Left ventricle myocardium inferior (tissue), 1 donor: ENCODE measurements around the gene NRROS. TPM values are rescaled to one million over a fixed set of nuclear protein-coding genes. Genes with fewer than 3 reads are reported as not detected.
A peak's percentile ranks its signal among the peaks of the same experiment; 100 is the strongest.
"Not testable (repeated sequence)": the region's sequence is repeated elsewhere in the genome, so short reads cannot be mapped to it uniquely, and the experiment has no call there.

ENCODE experiments used
- DNase-seq: peaks from one replicate; pipeline ENCODE4 v3.0.0-alpha.2; 2020
- H3K27ac ChIP-seq: fragments of 200-600 bp; replicated peaks from 2 replicates; pipeline ENCODE4 v1.8.0; 2021
- H3K27me3 ChIP-seq: fragments of 200-600 bp; 2 replicates; pipeline ENCODE4 v1.8.0; 2021; ENCODE audit warnings: low read depth
- H3K36me3 ChIP-seq: fragments of 200-600 bp; 2 replicates; pipeline ENCODE4 v1.8.0; 2021
- H3K4me1 ChIP-seq: fragments of 200-600 bp; 2 replicates; pipeline ENCODE4 v1.8.0; 2021
- H3K4me3 ChIP-seq: fragments of 200-600 bp; 2 replicates; pipeline ENCODE4 v1.8.0; 2021; ENCODE audit warnings: mild to moderate bottlenecking, moderate library complexity
- H3K9me3 ChIP-seq: fragments of 200-600 bp; replicated peaks from 2 replicates; pipeline ENCODE4 v1.8.0; 2021
- intact Hi-C: fragments of 100-400 bp; cut with micrococcal nuclease; formaldehyde crosslinking; loops from one replicate; pipeline ENCODE4 v1.11.0; 2022
- total RNA-seq: library from RNA; stranded (reverse); fragmentation: NEBNext Ultra II Directional; extraction: Animal tissue kit (Norgen Biotek cat#: 25700); gene quantifications from one replicate; pipeline ENCODE4 v1.2.1, GENCODE V29; 2021
- TF ChIP-seq, protein P1 (sequence below): fragments of 200-600 bp; IDR thresholded peaks from 2 replicates; pipeline ENCODE4 v1.8.0; 2021; ENCODE audit warnings: antibody characterized with exemption, mild to moderate bottlenecking, borderline replicate concordance
- donor health status: DM: no; HTN: yes; CAD: no; lungs with severe emphysema.

The NRROS gene
- total RNA-seq, 1 donor from 2014 or later = 2.4 TPM

DNA sequence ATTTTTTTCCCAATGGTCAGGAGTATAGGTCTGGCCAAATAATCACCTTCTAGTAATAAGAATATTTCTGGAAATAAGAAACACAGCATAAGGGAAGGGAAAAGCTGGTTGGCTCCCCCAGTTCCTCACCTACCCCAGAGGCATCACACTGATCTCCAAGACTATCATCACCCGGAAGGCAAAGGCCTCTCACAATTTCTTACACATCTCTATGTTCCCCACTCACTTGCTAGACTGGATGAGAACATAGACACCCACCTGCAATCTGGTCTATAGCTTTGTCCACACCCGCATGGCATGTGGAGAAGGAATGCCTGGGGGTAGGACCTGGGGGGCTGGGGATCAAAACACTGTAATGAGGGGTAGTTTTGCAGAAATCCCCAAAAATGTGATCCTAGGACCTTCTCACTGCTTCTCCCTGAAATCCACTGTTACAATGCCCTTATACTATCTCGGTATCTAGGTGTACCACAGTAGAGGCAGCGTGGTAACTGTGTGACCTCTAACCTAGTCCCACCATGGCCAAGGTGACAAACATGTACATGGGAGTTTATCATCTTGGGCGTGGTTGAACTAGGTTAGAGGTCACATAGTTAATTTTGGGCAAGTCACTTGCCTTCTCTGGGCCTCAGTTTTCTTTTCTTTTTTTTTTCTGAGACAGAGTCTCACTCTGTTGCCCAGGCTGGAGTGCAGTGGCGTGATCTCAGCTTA lies 29.5 kb upstream of the NRROS start:
- Histone ChIP-seq H3K27me3 (no peaks in the 10 kb centered on the region), H3K4me1 (peaks cover 34% of the 10 kb centered on the region), H3K9me3 (peaks cover 9% of the 10 kb centered on the region), H3K36me3 (no peaks in the 10 kb centered on the region), H3K27ac (peak overlapping the region; percentile 86), H3K4me3 (no peak overlapping the region)
- intact Hi-C loops = loop anchor here (5.0 kb wide), 1 partner anchor 77 kb away; no protein-coding TSS in a partner anchor
- no peak for DNase-seq
- TF ChIP-seq, protein P1, sequence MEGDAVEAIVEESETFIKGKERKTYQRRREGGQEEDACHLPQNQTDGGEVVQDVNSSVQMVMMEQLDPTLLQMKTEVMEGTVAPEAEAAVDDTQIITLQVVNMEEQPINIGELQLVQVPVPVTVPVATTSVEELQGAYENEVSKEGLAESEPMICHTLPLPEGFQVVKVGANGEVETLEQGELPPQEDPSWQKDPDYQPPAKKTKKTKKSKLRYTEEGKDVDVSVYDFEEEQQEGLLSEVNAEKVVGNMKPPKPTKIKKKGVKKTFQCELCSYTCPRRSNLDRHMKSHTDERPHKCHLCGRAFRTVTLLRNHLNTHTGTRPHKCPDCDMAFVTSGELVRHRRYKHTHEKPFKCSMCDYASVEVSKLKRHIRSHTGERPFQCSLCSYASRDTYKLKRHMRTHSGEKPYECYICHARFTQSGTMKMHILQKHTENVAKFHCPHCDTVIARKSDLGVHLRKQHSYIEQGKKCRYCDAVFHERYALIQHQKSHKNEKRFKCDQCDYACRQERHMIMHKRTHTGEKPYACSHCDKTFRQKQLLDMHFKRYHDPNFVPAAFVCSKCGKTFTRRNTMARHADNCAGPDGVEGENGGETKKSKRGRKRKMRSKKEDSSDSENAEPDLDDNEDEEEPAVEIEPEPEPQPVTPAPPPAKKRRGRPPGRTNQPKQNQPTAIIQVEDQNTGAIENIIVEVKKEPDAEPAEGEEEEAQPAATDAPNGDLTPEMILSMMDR = no peak

DNA sequence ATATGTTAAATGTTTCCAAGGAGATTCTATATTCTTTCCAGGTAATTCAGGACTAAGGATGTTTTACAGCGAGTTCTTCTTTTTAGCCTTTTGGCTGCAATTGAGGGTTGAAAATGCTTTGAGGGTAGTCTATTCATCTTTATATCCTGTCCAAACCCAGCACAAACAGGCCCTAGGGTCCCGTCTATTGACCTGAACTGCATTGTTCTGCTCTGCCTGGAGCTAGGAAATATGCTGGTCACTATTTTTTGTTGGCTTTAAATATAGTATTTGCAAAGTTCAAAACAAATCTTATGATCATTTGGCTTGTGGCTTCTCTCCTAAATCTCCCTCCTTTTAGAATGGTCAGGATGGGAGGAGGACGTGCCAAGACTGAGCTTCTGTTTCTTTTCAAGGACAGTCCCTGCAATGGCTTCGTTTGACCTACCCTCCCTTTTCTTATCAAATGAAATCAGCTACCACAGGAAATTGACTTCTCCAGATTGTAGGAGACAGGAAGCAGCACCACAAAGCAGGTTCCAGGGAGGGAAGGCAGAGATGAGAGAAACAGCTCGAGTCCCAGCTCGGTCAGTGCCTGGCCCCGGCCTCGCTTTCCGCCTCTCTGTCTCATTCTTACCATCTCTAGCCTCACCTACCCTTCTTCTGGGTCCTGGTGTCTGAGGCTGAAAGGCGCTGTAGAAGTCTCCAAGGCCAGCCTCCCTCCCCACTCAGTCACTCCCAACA lies 27.6 kb upstream of the NRROS start:
- Histone ChIP-seq H3K36me3 (no peaks in the 10 kb centered on the region), H3K27me3 (no peaks in the 10 kb centered on the region), H3K4me3 (peak overlapping the region; percentile 23), H3K4me1 (peaks cover 34% of the 10 kb centered on the region), H3K9me3 (peaks cover 9% of the 10 kb centered on the region), H3K27ac (peak overlapping the region; percentile 86)
- no peak for DNase-seq
- TF ChIP-seq, protein P1 = no peak
- intact Hi-C loops = no loop called here

DNA sequence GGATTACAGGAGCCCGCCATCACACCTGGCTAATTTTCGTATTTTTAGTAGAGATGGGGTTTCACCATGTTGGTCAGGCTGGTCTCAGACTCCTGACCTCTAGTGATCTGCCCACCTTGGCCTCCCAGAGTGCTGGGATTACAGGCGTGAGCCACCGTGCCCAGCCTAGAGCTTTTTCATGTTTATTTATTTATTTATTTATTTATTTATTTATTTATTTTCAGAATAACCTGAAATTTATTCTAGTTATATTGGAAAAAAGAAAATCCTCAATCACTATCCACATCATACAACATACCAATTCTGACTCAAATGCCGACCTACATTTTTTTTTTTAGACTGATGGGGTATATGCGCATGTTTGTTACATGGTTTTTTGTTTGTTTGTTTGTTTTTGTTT lies 24.3 kb upstream of the NRROS start:
- H3K36me3 ChIP-seq, intact Hi-C loops: not testable (repeated sequence)

DNA sequence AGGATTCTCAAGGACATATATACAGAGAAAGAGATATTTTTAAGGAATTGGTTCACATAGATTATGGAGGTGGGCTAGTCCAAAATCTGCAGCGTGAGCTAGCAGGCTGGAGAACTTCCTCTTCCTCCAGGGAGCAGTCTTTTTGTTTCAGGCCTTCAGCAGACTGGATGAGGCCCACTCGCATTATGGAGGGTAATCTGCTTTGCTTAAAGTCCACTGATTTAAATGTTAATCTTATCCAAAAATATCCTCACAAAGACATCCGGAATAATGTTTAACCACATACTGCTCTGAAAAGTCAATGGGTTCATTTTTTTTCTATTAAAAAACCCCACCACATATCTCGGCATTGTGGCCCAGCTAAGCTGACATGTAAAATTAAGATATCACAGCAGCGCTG lies 22.2 kb upstream of the NRROS start:
- Histone ChIP-seq H3K27me3 (no peaks in the 10 kb centered on the region), H3K36me3 (no peaks in the 10 kb centered on the region), H3K9me3 (no peaks in the 10 kb centered on the region), H3K27ac (no peak overlapping the region), H3K4me1 (peaks cover 18% of the 10 kb centered on the region), H3K4me3 (no peak overlapping the region)
- TF ChIP-seq, protein P1 = no peak
- DNase-seq = no peak
- intact Hi-C loops = no loop called here

More for the DNA sequence above, 24.3 kb upstream of the NRROS start:
- peaks cover 28% of the 10 kb centered on the region for H3K4me1 ChIP-seq
- not testable (repeated sequence) for H3K27me3 ChIP-seq, H3K9me3 ChIP-seq, H3K4me3 ChIP-seq, H3K27ac ChIP-seq, DNase-seq

DNA sequence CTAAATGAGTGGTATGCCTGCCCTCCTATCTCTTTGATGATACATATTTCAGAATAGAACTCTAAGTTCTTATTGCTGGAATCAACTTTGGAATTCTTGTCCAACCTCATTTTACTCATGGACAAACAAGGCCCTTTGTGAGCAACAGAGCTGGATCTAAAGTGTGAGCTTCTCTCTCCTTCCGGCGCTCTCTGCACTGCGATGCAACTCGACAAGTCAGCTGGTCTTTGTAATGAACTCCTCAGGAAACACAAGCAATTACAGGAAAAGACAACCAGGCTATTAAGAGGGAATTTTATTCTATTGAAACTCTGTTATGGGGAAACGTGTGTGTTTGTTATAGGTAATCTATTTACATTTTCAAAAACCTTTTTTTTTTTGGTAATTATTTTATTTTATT lies 20.3 kb upstream of the NRROS start:
- H3K27ac ChIP-seq = peak overlapping the region; percentile 64

DNA sequence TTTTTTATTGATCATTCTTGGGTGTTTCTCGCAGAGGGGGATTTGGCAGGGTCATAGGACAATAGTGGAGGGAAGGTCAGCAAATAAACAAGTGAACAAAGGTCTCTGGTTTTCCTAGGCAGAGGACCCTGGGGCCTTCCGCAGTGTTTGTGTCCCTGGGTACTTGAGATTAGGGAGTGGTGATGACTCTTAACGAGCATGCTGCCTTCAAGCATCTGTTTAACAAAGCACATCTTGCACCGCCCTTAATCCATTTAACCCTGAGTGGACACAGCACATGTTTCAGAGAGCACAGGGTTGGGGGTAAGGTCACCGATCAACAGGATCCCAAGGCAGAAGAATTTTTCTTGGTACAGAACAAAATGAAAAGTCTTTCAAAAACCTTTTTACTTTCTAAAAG lies 19.9 kb upstream of the NRROS start:
- peak overlapping the region; percentile 64 for H3K27ac ChIP-seq
- H3K4me3 ChIP-seq, H3K9me3 ChIP-seq, H3K36me3 ChIP-seq, DNase-seq, intact Hi-C loops, H3K4me1 ChIP-seq, H3K27me3 ChIP-seq: not testable (repeated sequence)

More for the DNA sequence above, 20.3 kb upstream of the NRROS start:
- intact Hi-C loops = no loop called here
- Histone ChIP-seq H3K36me3 (no peaks in the 10 kb centered on the region), H3K9me3 (no peaks in the 10 kb centered on the region), H3K27me3 (no peaks in the 10 kb centered on the region), H3K4me1 (peaks cover 7% of the 10 kb centered on the region), H3K4me3 (no peak overlapping the region)
- TF ChIP-seq, protein P1 = no peak
- no peak for DNase-seq
